A549 treated with AZD9567 at 1 μM for 4 hours (cell line): ENCODE data around the gene ARL4C. TPM values are rescaled to one million over a fixed set of nuclear protein-coding genes. Genes with fewer than 3 reads are reported as not detected.

Experiments
- total RNA-seq: library from RNA; stranded (reverse); fragments of 200-300 nt; extraction: Qiagen RNA extraction; gene quantifications from 5 replicates; pipeline ENCODE4 v1.2.3, GENCODE V29; 2022; ENCODE audit not compliant: insufficient read depth

ARL4C gene, protein sequence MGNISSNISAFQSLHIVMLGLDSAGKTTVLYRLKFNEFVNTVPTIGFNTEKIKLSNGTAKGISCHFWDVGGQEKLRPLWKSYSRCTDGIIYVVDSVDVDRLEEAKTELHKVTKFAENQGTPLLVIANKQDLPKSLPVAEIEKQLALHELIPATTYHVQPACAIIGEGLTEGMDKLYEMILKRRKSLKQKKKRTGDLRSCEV
- total RNA-seq, result 41.1 to 49.5 TPM (median 43.1 TPM) in 5 replicates

DNA sequence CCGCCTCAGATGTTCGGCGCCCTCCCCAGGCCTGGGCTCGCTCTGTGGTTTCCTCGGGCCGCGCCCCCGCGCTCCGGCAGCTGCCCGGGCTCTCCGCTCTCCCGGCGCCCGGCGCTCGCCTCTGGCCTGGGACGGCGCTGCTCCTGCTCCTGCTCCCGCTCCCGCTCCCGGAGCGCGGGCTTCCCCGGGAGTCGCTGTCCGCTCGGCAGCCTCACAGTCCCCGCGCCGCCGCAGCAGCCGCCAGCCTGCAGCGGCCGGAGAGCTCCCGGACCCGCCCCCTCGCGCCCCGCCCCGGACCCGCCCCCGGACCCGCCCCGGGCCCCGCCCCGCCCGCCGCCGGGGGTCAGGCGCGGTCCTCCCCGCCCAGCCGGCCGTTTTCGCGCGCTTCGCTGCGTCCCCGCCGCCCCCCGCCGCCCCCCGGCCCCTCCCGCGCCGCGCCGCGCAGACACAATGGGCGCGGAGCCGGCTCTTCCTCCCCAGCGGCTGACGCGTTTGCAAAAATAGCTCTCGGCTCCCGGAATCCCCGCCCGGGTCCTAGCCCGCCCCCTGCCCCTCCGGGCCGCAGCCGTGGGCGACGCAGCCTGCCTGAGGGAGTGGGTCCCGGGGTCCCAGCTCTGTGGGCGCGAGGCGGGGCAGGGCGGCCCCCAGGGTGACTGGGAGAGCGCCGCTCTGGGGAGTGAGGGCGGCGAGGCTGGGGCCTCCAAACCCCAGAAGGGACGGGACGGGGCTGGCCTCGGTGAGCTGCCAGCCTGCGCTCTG, at the start of gene ARL4C:
Gene ARL4C, minus strand, starts transcription at position 247 of the 759 bp plus-strand sequence. CDS start 495 bp downstream, outside the sequence.

